GM12874 (cell line): ENCODE results near the gene CACNA1E.

Experiments
- TF ChIP-seq, protein P1 (sequence below): IDR thresholded peaks from 2 replicates; pipeline ENCODE4 v1.5.1; 2011; ENCODE audit warnings: low read depth, mild to moderate bottlenecking, control low read depth, low read length, moderate library complexity; ENCODE audit not compliant: insufficient read depth

Gene CACNA1E

GRCh38 chr1:181603735-181604410 is 120.6 kb downstream of the CACNA1E start:
- TF ChIP-seq, protein P1, sequence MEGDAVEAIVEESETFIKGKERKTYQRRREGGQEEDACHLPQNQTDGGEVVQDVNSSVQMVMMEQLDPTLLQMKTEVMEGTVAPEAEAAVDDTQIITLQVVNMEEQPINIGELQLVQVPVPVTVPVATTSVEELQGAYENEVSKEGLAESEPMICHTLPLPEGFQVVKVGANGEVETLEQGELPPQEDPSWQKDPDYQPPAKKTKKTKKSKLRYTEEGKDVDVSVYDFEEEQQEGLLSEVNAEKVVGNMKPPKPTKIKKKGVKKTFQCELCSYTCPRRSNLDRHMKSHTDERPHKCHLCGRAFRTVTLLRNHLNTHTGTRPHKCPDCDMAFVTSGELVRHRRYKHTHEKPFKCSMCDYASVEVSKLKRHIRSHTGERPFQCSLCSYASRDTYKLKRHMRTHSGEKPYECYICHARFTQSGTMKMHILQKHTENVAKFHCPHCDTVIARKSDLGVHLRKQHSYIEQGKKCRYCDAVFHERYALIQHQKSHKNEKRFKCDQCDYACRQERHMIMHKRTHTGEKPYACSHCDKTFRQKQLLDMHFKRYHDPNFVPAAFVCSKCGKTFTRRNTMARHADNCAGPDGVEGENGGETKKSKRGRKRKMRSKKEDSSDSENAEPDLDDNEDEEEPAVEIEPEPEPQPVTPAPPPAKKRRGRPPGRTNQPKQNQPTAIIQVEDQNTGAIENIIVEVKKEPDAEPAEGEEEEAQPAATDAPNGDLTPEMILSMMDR: no peak

DNA sequence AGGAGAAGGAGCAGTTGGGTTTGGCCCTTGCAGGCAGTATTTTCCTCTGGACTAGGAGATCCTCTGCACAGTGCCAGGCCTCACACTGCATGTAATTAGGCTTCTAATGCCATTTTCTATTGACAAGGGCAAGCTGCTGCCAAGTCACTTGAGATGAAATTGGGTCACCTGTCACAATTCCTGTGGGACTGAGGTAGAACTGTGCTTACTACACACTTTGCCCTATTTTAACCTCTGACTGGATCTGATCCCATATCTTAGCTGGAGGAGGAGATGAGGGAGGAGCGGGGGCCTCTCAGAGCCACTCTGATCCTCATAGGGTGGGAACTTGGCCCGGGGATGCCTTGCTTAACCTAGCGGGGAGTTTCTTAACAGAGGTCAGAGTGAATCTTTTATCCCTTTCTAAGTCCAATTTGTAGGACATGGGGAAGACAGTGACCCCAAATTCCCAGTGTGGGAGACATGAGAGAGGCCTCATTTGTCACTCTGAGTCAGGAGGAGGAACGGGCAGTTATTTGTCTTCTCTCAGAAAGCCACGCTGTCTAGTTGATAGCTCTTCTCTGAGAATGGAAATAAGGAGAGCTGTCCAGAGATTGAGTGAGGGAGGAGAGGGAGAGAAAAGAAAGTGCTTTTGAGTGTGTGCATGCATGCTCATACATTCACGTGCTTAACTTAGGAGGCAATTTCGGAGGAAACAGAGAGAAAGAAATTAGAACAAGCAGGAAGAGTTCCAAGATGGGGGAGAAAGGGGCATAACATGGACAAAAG is 121.3 kb downstream of the CACNA1E start:
- TF ChIP-seq, protein P1: no peak

DNA sequence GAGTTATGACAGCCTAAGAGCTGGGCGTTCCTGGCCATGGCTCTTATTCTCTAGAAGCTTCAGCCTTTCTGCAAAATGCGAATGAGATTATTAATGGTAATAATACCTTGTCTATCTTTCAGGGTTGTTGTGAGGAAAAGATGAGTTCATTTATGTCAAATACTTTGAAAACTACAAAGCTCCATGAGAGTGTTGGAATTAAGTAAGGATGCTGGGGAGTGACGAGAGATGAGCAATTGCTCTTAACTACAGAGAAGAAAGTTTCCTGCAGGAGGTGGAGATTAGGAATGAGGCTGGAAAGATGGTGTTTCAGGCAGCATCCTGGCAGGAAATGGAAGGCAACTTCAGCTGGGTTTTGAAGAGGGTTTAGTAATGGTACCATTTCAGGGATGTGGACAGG is 124.2 kb downstream of the CACNA1E start:
- TF ChIP-seq, protein P1: no peak

DNA sequence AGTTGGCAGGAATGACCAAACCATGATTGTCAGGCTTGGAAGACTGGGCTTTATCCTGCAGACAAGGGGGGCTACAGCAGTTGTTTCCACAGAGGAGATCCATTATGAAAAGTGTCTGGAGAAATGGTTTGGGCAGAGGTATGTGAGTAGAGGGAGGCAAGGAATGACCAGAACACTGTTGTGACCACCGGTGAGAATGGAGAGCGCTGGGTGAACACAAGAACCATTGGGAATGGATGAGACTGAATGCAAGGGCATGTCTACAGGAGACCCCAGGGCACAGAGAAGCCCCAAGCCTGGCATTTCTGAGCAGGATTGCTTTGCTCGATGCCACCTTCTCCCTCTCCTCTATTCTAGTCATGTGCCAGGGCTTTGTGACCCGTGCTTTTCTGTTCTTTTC is 125.1 kb downstream of the CACNA1E start:
- TF ChIP-seq, protein P1: no peak

DNA sequence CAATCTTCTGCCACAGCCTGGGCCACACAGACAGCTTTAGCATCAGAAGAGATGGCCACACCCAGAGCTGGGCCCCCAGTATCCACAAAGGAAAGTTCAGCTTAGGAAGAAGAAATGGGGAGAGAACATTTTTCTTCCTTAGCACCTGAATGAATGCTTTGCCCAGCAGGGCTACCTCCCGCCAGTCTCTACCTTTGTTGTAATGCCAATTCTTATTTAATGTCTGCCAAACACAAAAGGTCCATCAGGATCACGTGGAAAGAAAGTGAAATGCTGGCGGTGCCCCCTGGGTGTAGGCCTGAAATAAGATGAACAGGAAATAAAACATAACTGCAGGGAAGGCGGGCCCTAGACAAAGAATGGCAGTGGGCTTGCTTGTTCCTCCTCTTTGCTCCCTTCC is 125.6 kb downstream of the CACNA1E start:
- TF ChIP-seq, protein P1: no peak

- TF ChIP-seq, protein P1: no peak
Observed at GRCh38 chr1:181612100-181612499, 128.8 kb downstream of the CACNA1E start.

- TF ChIP-seq, protein P1: no peak
Observed at GRCh38 chr1:181618559-181618958, 135.2 kb downstream of the CACNA1E start.
